GM12878 (cell line): ENCODE measurements around the gene GRIK5. TPM values are rescaled to one million over a fixed set of nuclear protein-coding genes. Genes with fewer than 3 reads are reported as not detected.

Experiments used
- ATAC-seq: fragments of 200-7000 bp; cut with Tn5 transposase; 3 replicates; pipeline ENCODE4 v1.9.1; 2020; ENCODE audit warnings: mild to moderate bottlenecking, moderate library complexity
- BruUV-seq: library from RNA; stranded (reverse); fragments of 400-500 nt; replicated peaks from 2 replicates; lab custom pipeline; 2021; lab: Mats Ljungman, UMichigan
- CTCF ChIA-PET: fragments of 300-600 bp; sonication (Branson Sonifier 250); formaldehyde crosslinking; extraction: SDS; loops from one replicate; lab custom pipeline; 2021; ENCODE audit warnings: inconsistent platforms; lab: Yijun Ruan, JAX
- POLR2A ChIA-PET: fragments of 350-600 bp; formaldehyde crosslinking; extraction: SDS; loops from one replicate; lab custom pipeline; 2021; ENCODE audit warnings: inconsistent platforms; lab: Charles Lee
- RAD21 ChIA-PET: fragments of 300-600 bp; sonication (Branson Sonifier 250); formaldehyde crosslinking; loops from one replicate; lab custom pipeline; 2023; ENCODE audit warnings: antibody characterized with exemption; ENCODE audit not compliant: unreplicated experiment; lab: Charles Lee
- SMC1A ChIA-PET: fragments of 300-600 bp; sonication (Branson Sonifier 250); formaldehyde crosslinking; loops from one replicate; lab custom pipeline; 2023; ENCODE audit not compliant: unreplicated experiment, uncharacterized antibody; lab: Charles Lee
- DNase-seq: peaks from one replicate; pipeline ENCODE4 v3.0.0-alpha.2; 2011; ENCODE audit warnings: low read depth, low spot score
- FAIRE-seq: peaks from 3 replicates; lab custom pipeline; 2011; peaks lifted over from hg19 to GRCh38; lab: Jason Lieb, UNC
- H2AFZ ChIP-seq: 2 replicates; pipeline ENCODE4 v1.6.0; 2011; ENCODE audit warnings: low read depth, low read length, control low read depth; ENCODE audit not compliant: control insufficient read depth
- H3K27ac ChIP-seq: 2 replicates; pipeline ENCODE4 v1.5.1; 2011; ENCODE audit warnings: control low read depth; ENCODE audit not compliant: control insufficient read depth, insufficient read depth
- H3K27me3 ChIP-seq, 2 experiments: replicated peaks in 1 of 2; 2 replicates each; pipeline versions ENCODE4 v1.6.0 to v1.6.1; 2011; ENCODE audit warnings: low read length in 1 of 2; ENCODE audit not compliant: control insufficient read depth in 2 of 2, insufficient read depth in 2 of 2
- H3K36me3 ChIP-seq, 2 experiments: 2 replicates each; pipeline ENCODE4 v1.5.1; 2011; ENCODE audit warnings: low read length in 1 of 2; ENCODE audit not compliant: control insufficient read depth in 2 of 2, insufficient read depth in 2 of 2
- H3K4me1 ChIP-seq: 2 replicates; pipeline ENCODE4 v1.6.1; 2011; ENCODE audit warnings: mild to moderate bottlenecking, low read length, moderate library complexity, mixed read lengths; ENCODE audit not compliant: control insufficient read depth, insufficient read depth
- H3K4me2 ChIP-seq: 2 replicates; pipeline ENCODE4 v1.6.0; 2011; ENCODE audit warnings: control low read depth; ENCODE audit not compliant: control insufficient read depth, insufficient read depth
- H3K4me3 ChIP-seq: fragments of 200-600 bp; sonication (generic); 2 replicates; pipeline ENCODE4 v1.5.1; 2016
- H3K79me2 ChIP-seq: 2 replicates; pipeline ENCODE4 v1.6.0; 2011; ENCODE audit warnings: low read length; ENCODE audit not compliant: control insufficient read depth, insufficient read depth
- H3K9ac ChIP-seq: 2 replicates; pipeline ENCODE4 v1.8.0; 2011; ENCODE audit warnings: low read length, control low read depth, mixed read lengths; ENCODE audit not compliant: control insufficient read depth, insufficient read depth
- H3K9me3 ChIP-seq: replicated peaks from 3 replicates; pipeline ENCODE4 v1.5.1; 2011; ENCODE audit warnings: mild to moderate bottlenecking, low read length; ENCODE audit not compliant: control insufficient read depth, insufficient read depth
- H4K20me1 ChIP-seq: 2 replicates; pipeline ENCODE4 v1.6.0; 2011; ENCODE audit not compliant: control insufficient read depth, insufficient read depth
- CBX3 ChIP-seq: fragments of 200-600 bp; sonication (generic); IDR thresholded peaks from 2 replicates; pipeline ENCODE4 v1.6.1; 2016; ENCODE audit warnings: low read depth, borderline replicate concordance
- HDGF ChIP-seq: fragments of 450-650 bp; IDR thresholded peaks from 2 replicates; pipeline ENCODE4 v1.6.1; 2016; ENCODE audit warnings: antibody characterized with exemption
- LARP7 ChIP-seq: fragments of 450-650 bp; IDR thresholded peaks from 2 replicates; pipeline ENCODE4 v1.6.1; 2017; ENCODE audit warnings: mild to moderate bottlenecking
- NR2F1 ChIP-seq: fragments of 450-650 bp; conservative IDR thresholded peaks from 2 replicates; pipeline ENCODE4 v1.6.1; 2017; ENCODE audit warnings: mild to moderate bottlenecking
- PRDM15 ChIP-seq: fragments of 450-650 bp; formaldehyde crosslinking; IDR thresholded peaks from 2 replicates; pipeline ENCODE4 v1.4.0; 2020; ENCODE audit warnings: mild to moderate bottlenecking, moderate library complexity
- SMC3 ChIP-seq: IDR thresholded peaks from 2 replicates; pipeline ENCODE4 v1.6.1; 2011; ENCODE audit warnings: low read length, improper control_type of control experiment, borderline replicate concordance
- ZSCAN29 ChIP-seq: fragments of 450-650 bp; IDR thresholded peaks from 2 replicates; pipeline ENCODE4 v1.6.1; 2017; ENCODE audit warnings: mild to moderate bottlenecking, moderate library complexity
- WGBS: methylation state at CpG from one replicate; pipeline ENCODE4 v1.1.6; 2016; ENCODE audit warnings: low lambda C conversion rate; ENCODE audit not compliant: insufficient replicate concordance, insufficient coverage; ENCODE audit errors: missing lambda C conversion rate; 5-methylcytosine and 5-hydroxymethylcytosine counted together
- in situ Hi-C: fragments of 300-500 bp; cut with MboI; formaldehyde crosslinking; loops from 9 replicates; pipeline ENCODE4 v1.14.3; 2018; ENCODE audit warnings: mixed read lengths
- intact Hi-C: fragments of 100-400 bp; cut with micrococcal nuclease; formaldehyde crosslinking; loops from one replicate; pipeline ENCODE4 v1.14.2; 2022; ENCODE audit not compliant: unreplicated experiment
- polyA plus RNA-seq, 11 experiments: library from polyadenylated mRNA; depleted of rRNA in 4 of 11; unstranded in 6 of 11; stranded (reverse) in 5 of 11; fragments of >200 nt; fragmentation: Nextera tagmentation in 4 of 11; fragmentation: Illumina TruSeq in 1 of 11; extraction: Ambion mirVana in 4 of 11; extraction: Trizol in 1 of 11; gene quantifications; 1 replicate in 1 of 11; 2 replicates in 10 of 11; pipeline versions ENCODE4 v1.2.1 to v1.2.3, GENCODE V29; 2011 to 2016; ENCODE audit warnings: inconsistent platforms in 2 of 11, missing spikeins in 2 of 11, low read depth in 1 of 11
- total RNA-seq, 4 experiments: library from RNA; depleted of rRNA in 3 of 4; stranded (reverse); fragments of >200 nt in 3 of 4; fragmentation: Illumina TruSeq in 1 of 4; extraction: Trizol in 1 of 4; gene quantifications; 2 replicates each; pipeline versions ENCODE4 v1.2.1 to v1.2.3, GENCODE V29; 2013 to 2021

The GRIK5 gene
- total and polyA plus RNA-seq, 10 of the 15 experiments (the other 5 are each of a cell fraction or from before 2014, with no cell fraction given): 0.03 to 0.23 (median 0.07) TPM; not detected in 3

DNA sequence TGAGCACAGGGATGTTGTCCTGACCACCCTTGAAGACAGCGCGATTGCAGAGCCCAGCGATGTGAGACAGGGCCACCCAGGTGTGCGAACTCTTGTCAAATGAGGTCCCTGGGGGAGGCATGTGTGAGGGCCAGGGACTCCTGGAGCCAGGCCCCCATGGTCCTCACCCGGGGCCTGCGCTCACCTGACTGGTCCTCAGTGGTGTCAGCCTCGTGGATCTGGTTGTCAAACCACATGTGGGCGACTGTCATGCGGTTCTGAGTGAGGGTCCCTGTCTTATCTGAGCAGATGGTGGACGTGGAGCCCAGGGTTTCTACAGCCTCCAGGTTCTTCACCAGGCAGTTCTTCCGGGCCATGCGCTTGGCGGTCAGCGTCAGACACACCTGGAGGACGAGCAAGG, 88.3 kb downstream of the GRIK5 start:
- ATAC-seq: no peak
- in situ Hi-C loops (no loop called here), intact Hi-C loops (no loop called here)
- SMC1A ChIA-PET: no interaction called here
- Histone ChIP-seq H3K27me3 (no peaks in the 10 kb centered on the region), H3K27ac (no peak overlapping the region), H4K20me1 (no peaks in the 10 kb centered on the region), H3K9me3 (no peaks in the 10 kb centered on the region), H3K4me1 (no peaks in the 10 kb centered on the region), H3K4me2 (no peak overlapping the region), H2AFZ (no peak overlapping the region), H3K4me3 (no peak overlapping the region), H3K9ac (no peak overlapping the region), H3K79me2 (no peaks in the 10 kb centered on the region), H3K36me3 (no peaks in the 10 kb centered on the region)
- DNase-seq: no peak
- TF ChIP-seq HDGF (no peak), LARP7 (no peak), SMC3 (no peak), PRDM15 (CRISPR knock-in tag) (no peak), ZSCAN29 (no peak), CBX3 (no peak), NR2F1 (no peak)
- FAIRE-seq: no peak
- BruUV-seq: no TSS peak
- POLR2A ChIA-PET: no interaction called here
- RAD21 ChIA-PET: no interaction called here
- CTCF ChIA-PET: no interaction called here
- 58% methylated on average over 15 of the region's 15 CpGs for WGBS
